ENCODE measurements around the gene KIAA1328.
A peak's percentile ranks its signal among the peaks of the same experiment; 100 is the strongest.

The KIAA1328 gene

DNA sequence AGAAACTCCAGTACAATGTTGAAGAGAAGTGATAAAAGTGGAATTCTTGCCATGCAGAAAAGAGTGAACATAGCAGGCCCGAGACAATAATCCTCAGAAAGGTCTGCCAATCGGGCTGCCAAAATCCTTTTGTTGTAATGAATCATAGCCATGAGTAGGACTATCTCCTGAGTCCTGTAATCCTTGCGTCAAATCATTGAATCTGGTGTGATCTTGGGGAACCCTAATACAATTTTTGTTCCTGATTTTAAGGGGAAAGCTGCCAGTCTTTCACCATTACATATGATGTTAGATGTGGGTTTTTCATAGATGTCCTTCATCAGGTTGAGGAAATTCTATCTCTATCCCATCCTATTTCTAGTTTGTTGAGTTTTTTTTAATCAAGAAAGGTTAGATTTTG, 2.4 kb upstream of the KIAA1328 start:
- no peak for TF ChIP-seq NFIC (IDR thresholded peaks at IDR 0.05)
- no peak for TF ChIP-seq TEAD4 (IDR thresholded peaks at IDR 0.05)
- no peak for TF ChIP-seq CREB1 (IDR thresholded peaks at IDR 0.05; ENCODE audit: low read depth)
- TF ChIP-seq CEBPB (IDR thresholded peaks at IDR 0.05), result no peak
- no peak for TF ChIP-seq MAX (IDR thresholded peaks at IDR 0.05)
- TF ChIP-seq USF1 (IDR thresholded peaks at IDR 0.05), result no peak
- no peak for TF ChIP-seq EGR1 (IDR thresholded peaks at IDR 0.05)
- TF ChIP-seq TAF1 (IDR thresholded peaks at IDR 0.05; ENCODE audit: low read depth), result no peak
- TF ChIP-seq ZBTB7A (IDR thresholded peaks at IDR 0.05; ENCODE audit: low read depth), result no peak
- no peak for TF ChIP-seq FOXM1 (IDR thresholded peaks at IDR 0.05; ENCODE audit: borderline replicate concordance, low read depth)
- TF ChIP-seq RAD21 (IDR thresholded peaks at IDR 0.05; ENCODE audit: low read depth), result no peak
- TF ChIP-seq, protein P1, sequence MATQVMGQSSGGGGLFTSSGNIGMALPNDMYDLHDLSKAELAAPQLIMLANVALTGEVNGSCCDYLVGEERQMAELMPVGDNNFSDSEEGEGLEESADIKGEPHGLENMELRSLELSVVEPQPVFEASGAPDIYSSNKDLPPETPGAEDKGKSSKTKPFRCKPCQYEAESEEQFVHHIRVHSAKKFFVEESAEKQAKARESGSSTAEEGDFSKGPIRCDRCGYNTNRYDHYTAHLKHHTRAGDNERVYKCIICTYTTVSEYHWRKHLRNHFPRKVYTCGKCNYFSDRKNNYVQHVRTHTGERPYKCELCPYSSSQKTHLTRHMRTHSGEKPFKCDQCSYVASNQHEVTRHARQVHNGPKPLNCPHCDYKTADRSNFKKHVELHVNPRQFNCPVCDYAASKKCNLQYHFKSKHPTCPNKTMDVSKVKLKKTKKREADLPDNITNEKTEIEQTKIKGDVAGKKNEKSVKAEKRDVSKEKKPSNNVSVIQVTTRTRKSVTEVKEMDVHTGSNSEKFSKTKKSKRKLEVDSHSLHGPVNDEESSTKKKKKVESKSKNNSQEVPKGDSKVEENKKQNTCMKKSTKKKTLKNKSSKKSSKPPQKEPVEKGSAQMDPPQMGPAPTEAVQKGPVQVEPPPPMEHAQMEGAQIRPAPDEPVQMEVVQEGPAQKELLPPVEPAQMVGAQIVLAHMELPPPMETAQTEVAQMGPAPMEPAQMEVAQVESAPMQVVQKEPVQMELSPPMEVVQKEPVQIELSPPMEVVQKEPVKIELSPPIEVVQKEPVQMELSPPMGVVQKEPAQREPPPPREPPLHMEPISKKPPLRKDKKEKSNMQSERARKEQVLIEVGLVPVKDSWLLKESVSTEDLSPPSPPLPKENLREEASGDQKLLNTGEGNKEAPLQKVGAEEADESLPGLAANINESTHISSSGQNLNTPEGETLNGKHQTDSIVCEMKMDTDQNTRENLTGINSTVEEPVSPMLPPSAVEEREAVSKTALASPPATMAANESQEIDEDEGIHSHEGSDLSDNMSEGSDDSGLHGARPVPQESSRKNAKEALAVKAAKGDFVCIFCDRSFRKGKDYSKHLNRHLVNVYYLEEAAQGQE (IDR thresholded peaks at IDR 0.05; ENCODE audit: low read depth), result no peak
- no peak for TF ChIP-seq YY1 (IDR thresholded peaks at IDR 0.05; ENCODE audit: low read depth)
- TF ChIP-seq EP300 (IDR thresholded peaks at IDR 0.05; ENCODE audit: borderline replicate concordance), result no peak
- no peak for TF ChIP-seq TCF12 (IDR thresholded peaks at IDR 0.05; ENCODE audit: low read depth)

DNA sequence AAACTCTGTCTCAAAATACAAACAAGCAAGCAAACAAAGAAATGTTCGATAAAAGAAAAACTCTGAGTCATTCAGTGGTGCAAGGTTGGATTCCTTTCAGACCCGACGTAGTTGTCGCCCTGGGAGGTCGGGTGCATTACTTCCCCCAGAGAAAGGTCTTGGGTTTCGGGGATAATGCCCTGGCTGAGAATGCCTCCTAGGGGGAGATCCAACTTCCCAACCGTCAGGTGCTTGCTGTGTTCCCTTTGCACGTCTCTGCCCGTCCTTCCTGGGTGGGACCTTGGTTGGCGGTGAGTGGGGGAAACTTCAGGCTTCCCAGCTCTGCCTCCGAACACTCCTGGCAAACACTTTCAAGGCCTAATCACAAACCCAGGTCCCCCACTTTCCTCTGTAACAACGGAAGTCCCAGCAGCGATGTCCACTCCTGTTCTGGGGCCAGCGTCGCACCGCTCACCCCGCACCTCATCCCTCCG, 734 bp upstream of the KIAA1328 start:
- TF ChIP-seq TAF1 (IDR thresholded peaks at IDR 0.05; ENCODE audit: low read depth) (peak; percentile 48; the same call in 1 of the 2 replicates), RAD21 (IDR thresholded peaks at IDR 0.05; ENCODE audit: low read depth) (no peak)

DNA sequence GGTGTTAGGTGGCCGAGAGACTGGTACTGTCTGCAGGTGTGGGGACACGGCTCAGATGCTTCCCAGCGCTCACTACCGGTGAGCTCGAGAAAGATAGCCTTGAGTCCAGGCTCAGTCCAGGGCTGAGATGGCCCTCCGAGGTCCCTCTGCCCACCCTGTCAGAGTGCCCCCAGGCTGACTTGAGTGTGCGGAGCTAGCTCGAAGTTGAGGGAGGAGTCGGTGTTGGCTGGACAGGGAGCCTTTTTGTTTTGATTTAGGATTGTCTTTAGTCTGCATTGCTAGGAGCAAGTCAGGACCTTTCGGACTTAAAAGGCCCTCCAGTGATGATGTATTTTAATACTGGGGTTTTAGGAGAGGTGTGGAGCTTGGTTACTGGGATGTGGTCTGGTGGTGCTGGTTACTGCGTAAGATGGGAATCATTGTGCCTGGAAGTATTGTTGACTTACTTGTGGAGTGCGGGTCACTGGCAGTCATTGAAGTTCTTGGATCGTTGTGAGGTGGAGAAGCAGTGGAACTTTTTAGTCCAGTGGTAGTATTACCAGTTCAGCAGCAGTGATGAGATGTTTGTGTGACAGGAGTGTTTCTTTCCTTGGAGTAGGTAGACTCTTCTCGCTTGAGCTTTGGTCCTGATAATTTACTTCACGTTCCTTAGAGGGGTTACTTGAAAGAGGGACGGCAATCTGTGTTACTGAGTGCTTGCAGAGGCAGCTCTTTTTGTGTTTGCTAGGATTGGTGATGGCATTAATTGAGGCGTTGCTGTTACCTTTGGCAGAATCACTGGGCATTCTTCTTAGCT, 633 bp downstream of the KIAA1328 start:
- no peak for TF ChIP-seq MAX (IDR thresholded peaks at IDR 0.05)
- TF ChIP-seq CREB1 (IDR thresholded peaks at IDR 0.05; ENCODE audit: low read depth), result no peak
- TF ChIP-seq EGR1 (IDR thresholded peaks at IDR 0.05), result no peak
- no peak for TF ChIP-seq CEBPB (IDR thresholded peaks at IDR 0.05)
- no peak for TF ChIP-seq TAF1 (IDR thresholded peaks at IDR 0.05; ENCODE audit: low read depth)
- no peak for TF ChIP-seq TEAD4 (IDR thresholded peaks at IDR 0.05)
- no peak for TF ChIP-seq RAD21 (IDR thresholded peaks at IDR 0.05; ENCODE audit: low read depth)
- no peak for TF ChIP-seq ZBTB7A (IDR thresholded peaks at IDR 0.05; ENCODE audit: low read depth)
- TF ChIP-seq FOXM1 (IDR thresholded peaks at IDR 0.05; ENCODE audit: borderline replicate concordance, low read depth), result no peak
- TF ChIP-seq YY1 (IDR thresholded peaks at IDR 0.05; ENCODE audit: low read depth), result no peak
- TF ChIP-seq EP300 (IDR thresholded peaks at IDR 0.05; ENCODE audit: borderline replicate concordance), result no peak
- no peak for TF ChIP-seq USF1 (IDR thresholded peaks at IDR 0.05)
- no peak for TF ChIP-seq TCF12 (IDR thresholded peaks at IDR 0.05; ENCODE audit: low read depth)
- no peak for TF ChIP-seq NFIC (IDR thresholded peaks at IDR 0.05)
- TF ChIP-seq, protein P1 (IDR thresholded peaks at IDR 0.05; ENCODE audit: low read depth), result no peak

DNA sequence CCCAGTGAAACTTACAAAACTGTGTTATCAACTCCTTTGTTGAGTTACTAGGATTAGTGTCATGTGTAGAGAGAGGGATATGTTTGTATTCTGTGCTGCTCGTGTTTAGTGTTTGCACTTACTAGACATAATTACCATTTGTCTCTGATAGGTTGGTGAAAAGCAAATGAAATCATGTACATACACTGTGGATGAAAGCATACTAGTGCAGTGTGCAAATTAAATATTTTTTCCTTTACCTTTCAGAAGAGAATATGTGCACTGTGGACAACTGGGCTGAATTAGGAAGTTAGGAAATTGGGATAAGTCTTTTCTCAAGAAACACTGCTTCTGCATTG, 1.2 kb downstream of the KIAA1328 start:
- TF ChIP-seq EP300 (IDR thresholded peaks at IDR 0.05; ENCODE audit: borderline replicate concordance) (no peak), CREB1 (IDR thresholded peaks at IDR 0.05; ENCODE audit: low read depth) (no peak), FOXM1 (IDR thresholded peaks at IDR 0.05; ENCODE audit: borderline replicate concordance, low read depth) (no peak), TEAD4 (IDR thresholded peaks at IDR 0.05) (no peak), CEBPB (IDR thresholded peaks at IDR 0.05) (no peak), YY1 (IDR thresholded peaks at IDR 0.05; ENCODE audit: low read depth) (no peak), USF1 (IDR thresholded peaks at IDR 0.05) (no peak), EGR1 (IDR thresholded peaks at IDR 0.05) (no peak), RAD21 (IDR thresholded peaks at IDR 0.05; ENCODE audit: low read depth) (no peak), ZBTB7A (IDR thresholded peaks at IDR 0.05; ENCODE audit: low read depth) (no peak)
- TF ChIP-seq, protein P1 (IDR thresholded peaks at IDR 0.05; ENCODE audit: low read depth), result no peak
